Right hindlimb (tissue), 1 donor: ENCODE measurements around the gene HIPK2.

ENCODE experiments used
- DNase-seq: peaks from one replicate; pipeline ENCODE4 v3.0.0-alpha.2; 2018

Gene HIPK2

DNA sequence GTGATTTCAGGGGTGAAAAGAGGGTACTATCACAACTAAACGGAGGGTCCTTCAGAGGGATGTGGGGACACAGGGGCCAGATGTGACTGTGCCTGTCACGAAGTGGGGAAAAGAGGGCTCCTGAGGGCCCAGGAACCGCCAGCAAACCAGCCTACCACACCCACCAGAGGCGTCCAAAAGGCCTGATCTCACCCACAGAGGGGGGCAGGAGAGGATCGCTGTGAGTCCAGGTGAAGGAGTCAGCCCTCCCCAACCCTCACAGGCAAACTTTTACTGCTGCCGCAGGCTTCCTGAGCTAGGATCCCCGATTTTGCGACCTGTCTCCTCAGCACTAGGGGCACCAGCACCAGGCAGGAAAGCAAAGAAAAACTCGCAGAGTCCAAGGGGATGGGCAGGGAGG lies 64.7 kb downstream of the HIPK2 start:
- DNase-seq, result no peak

DNA sequence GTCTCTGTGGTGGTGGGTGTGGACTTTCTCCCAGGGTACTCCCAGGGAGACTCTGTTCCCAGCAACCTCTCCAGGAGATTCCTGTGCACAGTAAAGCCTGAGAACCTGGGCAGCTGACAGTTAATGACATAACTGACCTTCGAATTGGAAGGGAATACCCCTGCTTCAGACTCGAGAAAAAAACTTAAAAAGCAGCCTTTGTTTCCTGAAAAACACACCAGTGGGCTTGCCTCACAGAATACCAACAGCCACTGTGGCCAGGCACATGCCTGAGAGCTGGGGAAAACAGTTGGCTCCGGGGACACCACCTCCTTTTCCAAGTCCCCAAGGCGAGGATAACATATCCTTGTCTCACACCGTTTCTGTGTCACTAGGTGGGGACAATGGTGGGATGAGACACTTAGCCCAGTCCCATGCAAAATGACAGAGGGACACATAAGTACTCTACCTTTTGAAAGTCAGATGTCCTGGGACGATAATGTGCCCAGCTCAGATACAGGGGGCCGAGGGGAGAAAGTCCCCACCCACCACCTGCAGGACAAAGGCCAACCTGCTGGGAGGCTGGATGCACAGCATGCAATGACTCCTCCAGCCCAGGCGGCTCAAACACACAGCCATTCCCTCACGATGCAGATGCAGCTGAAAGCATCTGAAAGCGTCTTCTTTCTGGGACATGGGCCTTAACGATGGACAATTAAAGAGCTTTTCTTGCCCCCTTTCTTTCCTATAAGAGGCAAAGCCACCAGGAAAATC lies 65.6 kb downstream of the HIPK2 start:
- no peak for DNase-seq

DNA sequence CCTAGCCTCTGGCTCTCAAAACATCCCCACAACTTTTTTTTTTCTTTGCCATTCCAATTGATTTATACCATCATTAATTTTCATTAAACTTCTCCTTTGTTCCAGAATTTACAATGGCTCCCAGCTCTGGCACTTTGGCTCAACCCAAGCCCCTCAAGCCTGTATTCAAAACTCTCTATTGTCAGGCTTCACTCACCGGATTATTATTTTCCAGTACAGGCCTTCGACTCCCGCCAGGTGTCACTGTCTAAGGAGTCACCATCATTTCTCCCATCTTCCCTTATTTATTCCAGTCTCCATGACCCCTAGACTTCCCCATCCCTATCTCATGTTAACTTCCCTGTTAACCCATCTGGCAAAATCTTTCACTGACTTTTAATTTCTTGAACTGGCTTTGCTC lies 67.8 kb downstream of the HIPK2 start:
- DNase-seq, result no peak

DNA sequence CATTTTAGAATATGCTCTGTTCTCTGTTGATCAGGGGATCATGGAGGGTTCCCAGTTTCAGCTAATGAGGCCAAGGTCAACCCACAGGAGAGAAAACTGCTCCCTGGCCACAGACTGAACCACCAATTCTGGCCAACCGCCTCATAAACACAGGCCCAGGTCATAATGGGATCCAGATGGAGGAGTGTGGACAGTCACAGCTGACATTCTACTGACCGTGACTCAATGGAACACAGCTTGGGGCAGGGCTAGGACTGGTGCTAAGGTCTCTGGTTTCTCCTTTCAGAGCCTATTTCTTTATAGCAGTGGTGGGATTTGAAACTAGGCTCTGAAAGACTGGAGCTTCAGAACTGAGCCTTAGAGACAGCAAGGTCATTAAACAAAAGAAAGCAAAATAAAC lies 68.3 kb downstream of the HIPK2 start:
- DNase-seq, result peak; percentile 59

DNA sequence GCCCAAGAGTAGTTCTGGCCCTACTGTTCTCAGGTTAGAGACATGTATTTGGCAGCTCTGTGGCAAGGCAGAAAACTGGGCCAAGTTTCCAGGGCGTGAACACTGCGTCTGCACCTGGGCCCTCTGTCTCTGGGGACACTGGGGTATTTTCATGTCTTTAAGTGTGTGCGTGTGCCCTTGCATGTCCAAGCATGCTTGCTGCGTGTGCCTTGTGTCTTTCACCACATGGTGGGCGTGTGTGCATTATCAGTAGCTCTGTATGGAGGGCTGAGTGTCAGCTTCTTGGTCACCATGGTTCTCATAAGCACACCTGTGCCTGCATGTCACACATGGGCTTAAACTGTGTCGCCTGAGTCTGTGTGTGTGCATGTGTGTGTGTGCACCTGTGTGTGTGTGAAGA lies 69.3 kb downstream of the HIPK2 start:
- DNase-seq, result no peak

DNA sequence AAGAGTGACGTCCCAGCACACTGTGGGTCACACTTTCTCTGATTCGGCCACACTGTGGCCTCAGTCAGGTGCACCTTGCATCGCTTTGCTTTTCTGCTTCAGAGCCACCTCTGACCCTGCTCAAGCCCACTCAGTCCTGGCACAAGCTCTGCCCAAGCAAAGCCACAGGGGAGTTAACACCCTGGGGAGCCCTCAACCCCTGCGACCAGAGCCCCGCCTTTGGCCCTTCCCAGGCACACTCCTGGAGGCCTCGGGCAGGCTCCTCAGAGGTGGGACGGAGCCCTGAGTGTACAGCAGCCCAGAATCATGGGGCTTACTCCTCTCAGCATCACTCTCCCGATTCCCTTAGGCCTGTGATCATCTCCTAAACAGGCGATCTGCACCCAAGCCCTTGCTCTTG lies 71.0 kb downstream of the HIPK2 start:
- DNase-seq, result no peak

DNA sequence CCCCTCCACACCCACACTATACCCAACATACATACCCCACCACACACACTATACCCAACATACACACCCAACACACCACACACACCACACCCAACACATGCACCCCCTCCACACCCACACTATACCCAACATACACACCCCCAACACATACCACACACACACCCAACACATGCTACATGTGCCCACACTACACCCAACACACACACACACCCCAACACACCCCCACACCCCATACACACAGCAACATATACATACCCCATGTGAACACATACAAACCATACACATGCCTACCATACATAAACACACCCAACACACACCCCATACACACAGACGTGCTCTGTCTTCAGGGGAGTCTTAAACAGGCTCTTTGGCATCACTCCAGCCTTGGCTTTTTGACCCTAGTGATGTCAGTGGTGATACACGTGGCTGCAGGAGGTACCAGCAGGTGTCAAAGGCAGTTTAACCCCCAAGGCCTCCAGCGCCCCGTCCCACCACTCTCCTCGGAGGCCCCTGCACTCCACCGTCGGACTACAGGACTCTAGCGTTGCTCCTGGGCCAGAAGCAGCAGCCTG lies 73.4 kb downstream of the HIPK2 start:
- DNase-seq, result no peak

DNA sequence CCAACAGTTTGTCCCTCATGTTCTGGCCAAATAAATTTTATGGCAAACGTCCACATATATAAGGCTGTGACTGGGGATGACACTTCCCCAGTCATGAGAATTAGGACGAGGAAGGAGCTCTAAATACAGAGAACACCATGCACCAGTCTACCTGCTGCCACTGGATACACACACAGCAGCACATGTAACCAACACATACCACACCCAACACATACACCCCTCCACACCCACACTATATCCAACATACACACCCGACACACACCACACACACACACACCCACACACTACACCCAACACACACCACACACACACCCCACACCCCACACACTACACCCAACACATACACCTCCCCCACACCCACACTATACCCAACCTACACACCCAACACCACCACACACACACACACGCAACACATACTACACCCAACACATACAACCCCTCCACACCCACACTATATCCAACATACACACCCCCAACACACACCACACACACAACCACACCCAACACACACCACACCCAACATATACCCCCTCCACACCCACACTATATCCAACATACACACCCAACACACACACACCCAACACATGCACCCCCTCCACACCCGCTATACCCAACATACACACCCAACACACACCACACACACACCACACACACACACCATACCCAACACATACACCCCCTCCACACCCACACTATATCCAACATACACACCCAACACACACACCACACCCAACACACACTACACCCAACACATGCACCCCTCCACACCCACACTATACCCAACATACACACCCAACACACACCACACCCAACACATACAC lies 74.1 kb downstream of the HIPK2 start:
- DNase-seq, result no peak

DNA sequence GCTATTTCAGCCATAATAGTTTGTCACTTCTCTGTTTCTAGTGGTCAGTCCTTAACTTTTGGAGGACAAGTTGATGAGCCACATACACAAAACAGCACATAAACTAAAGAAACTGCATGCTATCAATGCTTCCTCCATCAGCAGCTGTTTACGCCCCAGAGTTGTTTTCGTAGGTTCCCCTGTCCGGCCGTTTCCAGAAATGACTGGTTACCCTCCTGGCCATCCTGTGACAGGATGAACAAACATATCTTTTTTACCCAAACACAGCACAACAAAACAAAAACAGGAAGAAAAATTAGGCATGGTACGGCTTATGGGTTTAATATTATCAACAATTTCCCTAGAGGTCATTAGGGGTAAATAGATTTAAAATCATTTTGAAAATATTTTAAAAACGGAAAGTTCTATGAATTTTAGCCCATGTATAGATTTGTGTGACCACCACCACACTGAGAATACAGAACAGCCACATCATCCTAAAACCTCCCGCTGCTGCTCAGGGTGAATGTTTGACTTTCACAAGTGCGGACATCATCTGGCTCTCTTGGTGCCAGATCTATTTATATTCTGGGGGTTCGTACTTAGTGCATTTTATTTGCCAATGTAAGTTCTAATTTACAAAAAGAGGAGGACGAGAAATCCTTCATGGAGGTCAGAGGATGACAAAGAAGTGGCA lies 74.8 kb downstream of the HIPK2 start:
- DNase-seq, result no peak

DNA sequence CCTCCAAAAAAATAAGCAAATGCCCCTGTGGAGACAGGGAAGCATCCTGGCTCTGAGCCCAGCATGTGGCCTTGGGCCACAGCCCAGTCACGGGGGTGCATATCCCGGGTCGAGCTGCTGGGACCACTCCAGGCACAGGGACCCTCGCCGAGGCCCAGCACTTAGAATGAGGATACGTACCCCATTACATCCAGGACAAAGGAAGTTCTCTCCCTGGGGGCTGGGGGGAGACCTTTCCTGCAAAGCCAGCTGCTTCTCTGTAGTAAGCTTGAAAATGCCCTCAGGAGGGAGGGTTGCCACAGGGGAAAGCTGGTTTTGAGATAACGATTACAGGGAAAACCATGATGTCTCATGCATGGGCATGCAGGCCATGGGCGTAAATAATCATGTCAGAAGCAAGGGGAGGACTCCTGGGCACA lies 75.5 kb downstream of the HIPK2 start:
- DNase-seq, result no peak

DNA sequence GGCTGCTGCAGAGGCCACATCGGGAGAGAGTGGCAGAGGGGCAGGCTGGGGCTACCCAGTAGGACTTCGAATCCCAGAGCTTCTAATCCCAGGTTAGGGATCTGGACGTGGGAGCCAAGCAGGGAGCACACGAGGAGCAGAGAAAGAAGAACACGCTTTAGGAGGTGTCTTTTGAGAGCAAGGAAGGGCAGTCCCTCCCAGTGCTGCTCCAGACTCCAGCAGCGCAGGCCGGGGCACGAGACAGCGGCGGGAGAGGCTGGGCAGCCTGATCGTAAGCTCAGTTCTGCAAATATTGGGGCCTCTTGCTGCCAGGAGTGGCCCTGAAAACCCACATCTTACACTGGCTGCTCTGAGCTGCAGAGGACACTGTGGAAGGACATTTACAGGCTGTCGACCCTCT lies 75.9 kb downstream of the HIPK2 start:
- DNase-seq, result no peak

DNA sequence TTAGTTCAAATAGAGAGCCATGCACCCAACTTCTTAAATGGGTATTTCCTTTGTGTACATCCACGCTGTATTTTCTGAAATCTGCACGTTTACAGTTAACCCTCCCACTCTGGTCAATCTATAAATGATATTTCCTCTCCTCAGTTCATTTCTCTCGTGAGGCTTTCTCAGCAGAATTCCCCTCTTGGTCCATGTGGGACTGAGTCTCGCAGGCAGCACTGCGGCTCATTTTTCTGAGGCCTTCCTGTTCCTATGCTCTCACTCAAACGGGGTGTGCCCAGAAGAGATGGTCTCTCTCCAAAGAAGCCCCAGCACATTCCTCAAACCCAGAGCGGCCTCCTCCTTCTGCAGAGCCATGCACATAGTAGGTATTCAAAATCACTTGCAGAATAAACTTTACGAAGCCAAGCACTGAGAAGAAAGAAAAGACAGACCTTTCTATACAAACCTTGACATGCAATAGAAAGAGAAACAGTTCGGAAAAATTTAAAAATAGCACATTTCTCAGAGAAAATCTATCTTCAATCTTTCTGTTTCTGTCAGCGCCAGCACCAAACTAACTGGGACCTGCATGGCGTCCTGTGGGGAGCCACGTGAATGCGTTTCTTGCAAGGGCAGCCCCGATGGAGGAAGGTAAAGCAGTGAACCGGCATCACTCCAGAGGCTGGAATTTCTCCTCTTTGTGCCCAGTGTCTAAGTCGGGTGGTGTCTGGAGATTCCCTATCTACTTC lies 77.1 kb downstream of the HIPK2 start:
- DNase-seq, result no peak

DNA sequence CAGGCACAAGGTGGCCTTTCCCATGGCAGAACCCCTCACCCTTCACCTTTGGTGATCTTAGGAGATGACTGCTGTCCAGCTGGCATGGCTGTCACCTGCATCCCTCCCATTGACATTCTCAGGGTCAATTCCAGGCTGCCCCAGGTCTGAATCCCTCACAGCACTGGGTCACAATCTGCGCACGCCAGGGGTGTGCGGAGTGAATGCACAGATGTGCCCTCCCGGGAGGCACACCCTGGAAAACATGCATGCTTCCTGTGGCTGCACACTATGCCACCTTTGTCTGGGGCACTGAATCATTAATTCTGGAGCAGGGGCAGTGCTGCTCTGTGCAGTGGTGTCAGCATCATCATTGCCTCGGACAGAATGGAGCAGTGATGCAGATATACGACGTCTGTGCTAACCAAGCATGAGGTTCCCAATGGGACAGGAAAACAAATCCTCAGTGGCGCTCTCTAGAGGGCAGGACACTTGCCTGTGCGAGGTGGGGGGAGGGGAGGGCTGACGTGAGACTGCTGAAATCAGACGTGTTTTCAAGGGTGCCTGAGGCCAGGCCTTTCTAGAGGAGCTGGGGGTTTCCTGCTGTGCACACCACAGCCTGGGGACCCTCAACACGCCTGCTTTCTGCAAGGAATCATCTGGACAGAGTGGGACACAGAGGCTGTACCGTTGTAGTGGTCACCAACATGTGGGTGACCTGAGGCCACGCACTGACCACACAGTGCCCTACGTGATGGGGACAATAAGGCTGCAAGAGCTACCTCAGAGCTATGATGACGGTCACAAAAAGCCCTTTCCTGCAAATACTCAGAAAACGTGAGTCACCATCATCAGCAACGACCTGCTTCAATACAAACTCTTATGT lies 77.9 kb downstream of the HIPK2 start:
- no peak for DNase-seq

DNA sequence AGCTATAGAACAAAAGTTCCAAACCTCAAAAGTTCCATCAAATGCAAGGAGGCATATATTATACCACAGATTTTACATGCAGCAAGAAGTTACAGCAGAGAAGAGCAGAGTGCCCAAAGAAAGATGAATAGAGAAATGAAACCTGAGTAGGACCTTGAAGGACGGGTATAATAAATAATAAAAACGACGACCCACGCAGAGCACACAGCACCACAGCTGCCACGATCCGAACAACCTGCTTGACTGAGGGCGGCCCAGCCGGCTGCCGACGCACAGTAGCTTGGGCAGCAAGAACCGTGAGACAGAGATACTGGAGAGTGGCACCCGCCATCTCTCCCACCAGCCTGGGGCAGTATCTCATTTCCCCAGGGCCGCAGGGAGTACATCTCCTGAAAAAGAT lies 79.0 kb downstream of the HIPK2 start:
- DNase-seq, result no peak

DNA sequence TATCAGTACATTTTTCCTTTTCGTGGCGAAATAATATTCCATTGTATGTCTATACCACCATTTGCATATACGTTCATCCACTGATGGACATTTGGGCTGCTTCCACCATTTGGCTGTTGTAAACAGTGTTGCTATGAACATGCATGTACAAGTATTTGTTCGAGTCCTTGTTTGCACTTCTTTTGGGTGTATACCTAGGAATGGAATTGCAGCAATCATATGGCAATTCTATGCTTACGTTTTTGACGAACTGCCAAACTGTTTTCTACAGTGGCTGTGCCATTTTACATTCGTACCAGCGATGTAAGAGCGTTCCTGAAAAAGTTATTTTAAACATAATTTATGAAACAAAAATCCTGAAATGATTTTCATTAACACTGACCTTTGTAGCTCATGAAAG lies 79.5 kb downstream of the HIPK2 start:
- DNase-seq, result no peak

DNA sequence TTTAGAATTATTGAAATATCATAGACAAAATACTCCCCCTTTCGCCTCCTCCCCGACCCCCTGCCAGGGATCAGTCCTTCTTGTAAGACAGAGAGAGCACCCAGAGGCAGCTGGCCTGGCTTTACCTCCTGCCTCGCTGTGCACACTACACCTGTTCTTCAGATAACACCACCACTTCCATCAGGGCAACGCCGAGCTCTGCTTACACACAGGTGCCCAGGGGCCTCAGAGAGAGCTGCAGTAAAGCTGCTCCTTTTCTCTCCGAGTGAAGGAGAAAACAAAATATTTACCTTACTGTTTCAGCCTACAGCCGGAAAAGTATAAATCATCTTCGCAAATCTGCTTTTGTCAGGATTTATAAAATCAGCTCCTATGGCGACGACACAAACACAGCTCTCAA lies 80.7 kb downstream of the HIPK2 start:
- no peak for DNase-seq

DNA sequence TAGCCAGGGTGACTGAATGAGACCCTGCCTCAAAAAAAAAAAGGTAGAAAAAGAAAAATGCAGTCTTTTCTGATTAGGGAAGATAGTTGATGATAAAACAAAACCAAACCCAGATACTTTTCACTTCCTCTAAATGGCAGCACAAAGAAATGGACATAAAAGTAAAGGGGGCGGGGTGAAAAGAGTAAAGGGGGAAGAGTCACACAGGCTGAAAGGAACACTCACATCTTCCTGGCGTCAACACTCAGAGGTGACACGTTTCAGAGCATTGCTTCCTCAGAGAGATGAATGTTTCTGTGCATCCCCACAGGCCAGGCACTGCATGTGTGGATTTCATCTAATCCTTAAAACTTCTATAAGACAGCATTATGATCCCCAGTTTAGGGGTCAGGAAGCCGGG lies 81.2 kb downstream of the HIPK2 start:
- no peak for DNase-seq

DNA sequence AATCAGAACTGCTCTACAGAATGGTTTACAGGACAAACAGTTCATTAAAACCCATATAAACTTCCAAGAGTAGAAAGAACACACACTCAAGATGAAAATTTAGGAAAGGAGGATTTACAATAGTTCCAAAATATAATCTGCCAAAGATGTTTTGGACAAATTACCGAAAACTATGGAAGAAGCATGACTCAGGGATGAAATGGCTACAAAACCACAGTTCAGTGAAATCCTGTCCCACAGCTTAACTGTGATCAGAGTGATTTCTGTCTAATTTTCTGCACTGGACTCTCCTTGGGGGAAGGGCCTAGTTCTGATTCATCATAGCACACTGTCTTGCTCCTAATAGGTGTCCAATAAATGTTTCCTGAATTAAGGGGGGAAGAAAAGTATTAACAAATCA lies 82.2 kb downstream of the HIPK2 start:
- no peak for DNase-seq

DNA sequence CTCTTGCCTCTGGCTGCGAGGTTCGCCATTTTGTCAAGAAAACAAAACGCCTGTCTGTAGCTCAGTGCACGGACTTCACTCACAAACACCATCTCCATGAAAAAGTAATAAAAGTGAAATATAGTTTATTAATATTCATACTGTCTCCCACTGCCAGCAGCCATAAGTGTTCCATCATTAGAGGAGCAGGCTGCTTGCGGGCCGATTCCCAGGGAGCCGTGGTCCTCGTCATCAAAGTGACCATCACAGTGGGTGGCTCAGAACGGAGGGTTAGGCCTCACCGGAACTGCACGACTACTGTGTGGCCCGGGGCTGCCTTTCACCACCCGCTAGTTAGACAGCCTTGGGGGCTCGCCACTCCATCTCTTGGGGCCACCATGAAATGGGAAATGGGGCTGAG lies 82.7 kb downstream of the HIPK2 start:
- no peak for DNase-seq

DNA sequence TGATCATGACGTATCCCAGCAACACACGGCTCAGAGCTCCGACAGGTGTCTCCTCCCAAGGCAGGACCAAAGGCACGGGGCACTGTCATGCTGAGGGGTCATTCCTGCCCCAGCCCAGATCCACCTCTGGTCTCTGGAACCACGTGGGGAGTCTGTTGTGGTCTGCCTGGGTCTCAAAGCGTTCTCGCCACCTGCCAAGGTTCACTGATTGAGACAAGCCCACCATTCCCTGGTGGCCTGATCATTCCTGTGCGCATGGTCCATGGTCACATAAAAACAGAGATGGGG lies 83.5 kb downstream of the HIPK2 start:
- no peak for DNase-seq

DNA sequence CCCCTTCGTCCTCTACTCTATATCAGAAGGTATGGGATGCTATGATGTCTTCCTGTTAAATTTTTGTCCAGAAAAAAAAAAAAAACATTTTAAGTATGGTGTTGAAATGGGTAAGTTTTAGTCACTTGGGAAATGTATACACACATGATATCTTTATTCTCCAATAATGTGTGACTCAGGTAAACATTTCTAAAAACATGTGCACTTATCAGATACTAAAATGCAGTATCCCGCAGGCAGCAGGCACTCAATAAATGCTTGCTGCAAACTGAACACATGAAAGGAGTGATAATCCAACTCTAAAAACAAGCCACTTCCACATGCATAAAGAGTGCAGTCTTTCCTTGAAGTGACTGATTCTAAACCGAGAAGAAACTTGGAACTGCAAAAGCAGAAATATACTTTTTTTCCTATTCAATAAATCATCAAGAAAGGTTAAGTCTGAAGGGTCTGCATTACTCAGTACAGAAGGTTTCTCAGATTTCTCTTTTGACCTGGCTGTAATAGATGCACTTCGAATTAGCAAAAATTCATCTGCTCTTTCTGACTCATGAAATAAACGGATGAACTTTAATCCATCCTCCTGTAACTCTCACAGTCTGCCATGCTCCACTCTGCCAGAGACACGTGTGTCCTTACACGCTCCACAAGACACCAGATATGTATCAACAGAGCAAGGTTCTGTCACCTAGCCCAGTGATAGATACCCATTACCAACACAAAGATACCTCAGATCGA lies 84.0 kb downstream of the HIPK2 start:
- DNase-seq, result no peak
